Stomach (tissue), 9 donors: ENCODE results near the gene PARVB. TPM values are rescaled to one million over a fixed set of nuclear protein-coding genes. Genes with fewer than 3 reads are reported as not detected.

Experiments
- DNase-seq, 2 donors: peaks; one replicate each; pipeline versions ENCODE4 v3.0.0 to v3.0.0-alpha.2; 2013 to 2019
- H3K27ac ChIP-seq, 5 donors: fragments of 200-600 bp in 4 of 5; sonication (generic) in 4 of 5; one replicate each; pipeline ENCODE4 v1.5.1; 2013 to 2019; ENCODE audit warnings: mild to moderate bottlenecking in 1 of 5, moderate library complexity in 1 of 5
- H3K27me3 ChIP-seq, 3 donors: fragments of 200-600 bp; sonication (generic); one replicate each; pipeline ENCODE4 v1.5.1; 2017 to 2019; ENCODE audit warnings: mixed run types in 1 of 3
- H3K36me3 ChIP-seq, 4 donors: fragments of 200-600 bp; sonication (generic); 1 replicate in 3 of 4; 2 replicates in 1 of 4; pipeline ENCODE4 v1.5.1; 2016 to 2019
- H3K4me1 ChIP-seq, 4 donors: fragments of 200-600 bp; sonication (generic); one replicate each; pipeline ENCODE4 v1.5.1; 2016 to 2019
- H3K4me3 ChIP-seq, 4 donors: fragments of 200-600 bp; sonication (generic) in 3 of 4; one replicate each; pipeline ENCODE4 v1.5.1; 2016 to 2019; ENCODE audit warnings: mild to moderate bottlenecking in 1 of 4
- H3K9me3 ChIP-seq, 4 donors: fragments of 200-600 bp; sonication (generic); one replicate each; pipeline ENCODE4 v1.5.1; 2016 to 2019
- CTCF ChIP-seq, 7 experiments: fragments of 450-650 bp in 4 of 7; fragments of 200-600 bp in 3 of 7; sonication (generic) in 3 of 7; IDR thresholded peaks; one replicate each; pipeline ENCODE4 v1.5.1; 2016 to 2019; ENCODE audit warnings: antibody characterized with exemption in 7 of 7, control low read depth in 2 of 7, mild to moderate bottlenecking in 1 of 7
- EP300 ChIP-seq: sonication (generic); formaldehyde crosslinking; IDR thresholded peaks from one replicate; pipeline ENCODE4 v1.6.1; 2017; ENCODE audit warnings: antibody characterized with exemption
- POLR2A ChIP-seq, 4 donors: fragments of 450-650 bp; IDR thresholded peaks; one replicate each; pipeline ENCODE4 v1.6.1; 2016; ENCODE audit warnings: antibody characterized with exemption in 4 of 4, control low read depth in 2 of 4, mild to moderate bottlenecking in 1 of 4, moderate library complexity in 1 of 4
- POLR2AphosphoS5 ChIP-seq, 3 donors: sonication (generic); formaldehyde crosslinking; IDR thresholded peaks; one replicate each; pipeline ENCODE4 v1.6.1; 2016; ENCODE audit warnings: antibody characterized with exemption in 3 of 3
- WGBS, 5 donors: extraction: QIAGEN DNeasy Blood & Tissue Kit in 3 of 5; methylation state at CpG; one replicate each; pipeline versions ENCODE4 v1.1.5 to v1.1.7; 2013 to 2018; 5-methylcytosine and 5-hydroxymethylcytosine counted together
- intact Hi-C: fragments of 100-400 bp; cut with DNase I; formaldehyde crosslinking; loops from one replicate; pipeline ENCODE4 v1.15.1; 2023; ENCODE audit warnings: low total_unique reads
- polyA plus RNA-seq, 3 donors: library from polyadenylated mRNA; stranded (reverse); fragments of 200-250 nt; gene quantifications; one replicate each; pipeline ENCODE4 v1.2.3, GENCODE V29; 2013
- total RNA-seq, 5 donors: library from RNA; depleted of rRNA; stranded (reverse); fragments of >200 nt; gene quantifications; one replicate each; pipeline versions ENCODE4 v1.1.0 to v1.2.3, GENCODE V29; 2014 to 2016
- donor health status: healthy with polysubstance abuse.
- donor health status: Bipolar disorder and iron deficiency.
- donor health status: healthy.

Gene PARVB
- total and polyA plus RNA-seq, 8 donors = 2.9 to 143 (median 19.1) TPM

- intact Hi-C loops = loop anchor here (5.0 to 10.0 kb wide), 2 partner anchors 86 to 546 kb away; no protein-coding TSS in a partner anchor
- peak overlapping the region in 1 of 4 donors; percentile 19 for H3K4me3 ChIP-seq
- 39 to 44% (median 40%) methylated on average over 26 to 27 of the region's 27 CpGs for WGBS, 5 donors
Observed at GRCh38 chr22:44080936-44081861, 57.1 kb downstream of the PARVB start.

GRCh38 chr22:44082801-44083200 is 58.7 kb downstream of the PARVB start:
- peaks cover 0 to 29% (median 14%) of the 10 kb centered on the region in 4 donors for H3K4me1 ChIP-seq
- H3K9me3 ChIP-seq = no peaks in the 10 kb centered on the region
- no peak overlapping the region for H3K27ac ChIP-seq
- H3K36me3 ChIP-seq = peaks cover 0 to 5% (median 1%) of the 10 kb centered on the region in 4 donors
- TF ChIP-seq POLR2AphosphoS5 (IDR thresholded peaks at IDR 0.05) (no peak), EP300 (no peak), POLR2A (IDR thresholded peaks at IDR 0.05) (no peak), CTCF (IDR thresholded peaks at IDR 0.05) (no peak)
- intact Hi-C loops = loop anchor here (5.0 to 10.0 kb wide), 2 partner anchors 88 to 544 kb away; no protein-coding TSS in a partner anchor
- H3K27me3 ChIP-seq = no peaks in the 10 kb centered on the region
- 87 to 91% (median 91%) methylated on average over 9 of the region's 9 CpGs for WGBS, 5 donors
- H3K4me3 ChIP-seq = no peak overlapping the region
- DNase-seq = no peak

More at GRCh38 chr22:44080936-44081861, 57.1 kb downstream of the PARVB start:
- Histone ChIP-seq H3K4me1 (peaks cover 0 to 17% (median 8%) of the 10 kb centered on the region in 4 donors), H3K36me3 (peaks cover 0 to 5% (median 1%) of the 10 kb centered on the region in 4 donors), H3K27ac (peak overlapping the region in 1 of 5 donors; percentile 16), H3K9me3 (no peaks in the 10 kb centered on the region), H3K27me3 (no peaks in the 10 kb centered on the region)
- peak; percentile 79 to 92 for DNase-seq
- TF ChIP-seq CTCF (IDR thresholded peaks at IDR 0.05) (peak in 5 of 7 experiments; percentile 64 to 89 (median 80)), EP300 (no peak)

- Histone ChIP-seq H3K4me3 (no peak overlapping the region), H3K27ac (no peak overlapping the region), H3K4me1 (peaks cover 0 to 35% (median 17%) of the 10 kb centered on the region in 4 donors), H3K36me3 (peaks cover 0 to 5% (median 1%) of the 10 kb centered on the region in 4 donors), H3K27me3 (no peaks in the 10 kb centered on the region), H3K9me3 (no peaks in the 10 kb centered on the region)
- TF ChIP-seq POLR2AphosphoS5 (IDR thresholded peaks at IDR 0.05) = no peak
- TF ChIP-seq POLR2A (IDR thresholded peaks at IDR 0.05) = no peak
- no peak for TF ChIP-seq EP300
- TF ChIP-seq CTCF (IDR thresholded peaks at IDR 0.05) = no peak
- no peak for DNase-seq
- WGBS, 5 donors = 89 to 96% (median 95%) methylated on average over 10 to 11 of the region's 11 CpGs
- intact Hi-C loops = loop anchor here (5.0 to 10.0 kb wide), 2 partner anchors 89 to 543 kb away; no protein-coding TSS in a partner anchor
Observed at GRCh38 chr22:44084044-44084772, 60.1 kb downstream of the PARVB start.

GRCh38 chr22:44085743-44086270 is 61.7 kb downstream of the PARVB start:
- DNase-seq = peak; percentile 77 to 85
- Histone ChIP-seq H3K36me3 (peaks cover 0 to 5% (median 1%) of the 10 kb centered on the region in 4 donors), H3K27ac (peak overlapping the region in 4 of 5 donors; percentile 7 to 76 (median 25)), H3K4me3 (no peak overlapping the region), H3K4me1 (peaks cover 0 to 49% (median 18%) of the 10 kb centered on the region in 4 donors), H3K9me3 (no peaks in the 10 kb centered on the region), H3K27me3 (no peaks in the 10 kb centered on the region)
- WGBS, 5 donors = 48 to 57% (median 55%) methylated on average over 8 to 11 of the region's 11 CpGs
- TF ChIP-seq EP300 (no peak), POLR2AphosphoS5 (IDR thresholded peaks at IDR 0.05) (peak in 1 of 3 donors; percentile 45), POLR2A (IDR thresholded peaks at IDR 0.05) (no peak), CTCF (IDR thresholded peaks at IDR 0.05) (peak in 4 of 7 experiments; percentile 11 to 38 (median 30))
- intact Hi-C loops = loop anchor here (10.0 kb wide), 1 partner anchor 91 kb away; no protein-coding TSS in a partner anchor
